ENCODE measurements around the gene KRTAP9-3. TPM values are rescaled to one million over a fixed set of nuclear protein-coding genes. Genes with fewer than 3 reads are reported as not detected.
"Not testable (repeated sequence)": the region's sequence is repeated elsewhere in the genome, so short reads cannot be mapped to it uniquely, and the experiment has no call there.

KRTAP9-3 gene
- total RNA-seq, 4 donors from 2014 or later = 29.0 to 178 (median 61.4) TPM; not detected in 1

GRCh38 chr17:41264599-41264998 lies 32.4 kb downstream of the KRTAP9-3 start:
- Histone ChIP-seq H3K27ac (no peak overlapping the region), H3K27me3 (peaks cover 15% of the 10 kb centered on the region), H3K4me1 (no peaks in the 10 kb centered on the region), H3K4me3 (no peak overlapping the region), H3K36me3 (no peaks in the 10 kb centered on the region), H3K9me3 (no peaks in the 10 kb centered on the region)
- 93% methylated on average over 3 of the region's 3 CpGs for WGBS
- TF ChIP-seq CTCF (IDR thresholded peaks at IDR 0.05) (no peak), POLR2AphosphoS5 (IDR thresholded peaks at IDR 0.05) (no peak), EP300 (IDR thresholded peaks at IDR 0.05) (no peak), POLR2A (IDR thresholded peaks at IDR 0.05) (no peak)
- DNase-seq (ENCODE audit: low spot score in 2 of 2) = no peak

- H3K9me3 ChIP-seq = no peaks in the 10 kb centered on the region
- H3K27ac ChIP-seq = no peak within 1 kb of the TSS
- 55% methylated on average over 2 of the region's 2 CpGs for WGBS
- TF ChIP-seq POLR2AphosphoS5 (IDR thresholded peaks at IDR 0.05) (no peak), EP300 (IDR thresholded peaks at IDR 0.05) (no peak), CTCF (IDR thresholded peaks at IDR 0.05) (no peak), POLR2A (IDR thresholded peaks at IDR 0.05) (no peak)
- no peaks in the 10 kb centered on the region for H3K36me3 ChIP-seq
- H3K27me3 ChIP-seq = peaks cover 15% of the 10 kb centered on the region
- H3K4me1 ChIP-seq = no peaks in the 10 kb centered on the region
- no peak for DNase-seq (ENCODE audit: low spot score in 2 of 2)
- H3K4me3 ChIP-seq = no peak within 1 kb of the TSS
Measured at GRCh38 chr17:41265078-41265477, 32.8 kb downstream of the KRTAP9-3 start, which contains the start of gene KRTAP9-6. Gene KRTAP9-6 (plus strand): TSS chr17:41265378. CDS start chr17:41265378, 0 bp downstream.

- 92% methylated on average over 3 of the region's 3 CpGs for WGBS
- Histone ChIP-seq H3K27me3 (peaks cover 9% of the 10 kb centered on the region), H3K4me3 (no peak overlapping the region), H3K9me3 (no peaks in the 10 kb centered on the region), H3K4me1 (no peaks in the 10 kb centered on the region), H3K36me3 (no peaks in the 10 kb centered on the region), H3K27ac (no peak overlapping the region)
- no peak for TF ChIP-seq POLR2A (IDR thresholded peaks at IDR 0.05)
- no peak for TF ChIP-seq POLR2AphosphoS5 (IDR thresholded peaks at IDR 0.05)
- no peak for DNase-seq (ENCODE audit: low spot score in 2 of 2)
Measured at GRCh38 chr17:41267711-41268110, 35.5 kb downstream of the KRTAP9-3 start.

GRCh38 chr17:41271323-41271722 lies 39.1 kb downstream of the KRTAP9-3 start:
- H3K9me3 ChIP-seq; DNase-seq (ENCODE audit: low spot score in 2 of 2); H3K27me3 ChIP-seq; H3K4me3 ChIP-seq; H3K4me1 ChIP-seq; H3K27ac ChIP-seq; H3K36me3 ChIP-seq: not testable (repeated sequence)
- whole genome bisulfite sequencing = no CpG with 5 or more reads among the region's 1 CpG

GRCh38 chr17:41271858-41272257 lies 39.6 kb downstream of the KRTAP9-3 start:
- no peaks in the 10 kb centered on the region for H3K4me1 ChIP-seq
- no peaks in the 10 kb centered on the region for H3K9me3 ChIP-seq
- H3K4me3 ChIP-seq = no peak overlapping the region
- DNase-seq (ENCODE audit: low spot score in 2 of 2) = no peak
- peaks cover 5% of the 10 kb centered on the region for H3K27me3 ChIP-seq
- no peak overlapping the region for H3K27ac ChIP-seq
- TF ChIP-seq CTCF (IDR thresholded peaks at IDR 0.05) (no peak), POLR2A (IDR thresholded peaks at IDR 0.05) (no peak), POLR2AphosphoS5 (IDR thresholded peaks at IDR 0.05) (no peak), EP300 (IDR thresholded peaks at IDR 0.05) (no peak)
- WGBS = 33% methylated on average over 1 of the region's 1 CpG
- H3K36me3 ChIP-seq = no peaks in the 10 kb centered on the region

- not testable (repeated sequence) for H3K27ac ChIP-seq; H3K9me3 ChIP-seq; H3K36me3 ChIP-seq; H3K4me1 ChIP-seq; H3K27me3 ChIP-seq; H3K4me3 ChIP-seq; DNase-seq (ENCODE audit: low spot score in 2 of 2)
- WGBS = 100% methylated on average over 2 of the region's 3 CpGs
Measured at GRCh38 chr17:41275648-41276190, 43.5 kb downstream of the KRTAP9-3 start, which contains the start of gene KRTAP9-7. Gene KRTAP9-7 (plus strand): TSS chr17:41275698. CDS start chr17:41275698, 0 bp downstream.

Data from suprapubic skin (tissue), 4 donors.